ENCODE data around the gene CACNA1C. TPM values are rescaled to one million over a fixed set of nuclear protein-coding genes. Genes with fewer than 3 reads are reported as not detected.

Gene CACNA1C
- total RNA-seq, 1 experiment from 2014 or later, result 1.1 TPM

GRCh38 chr12:2628401-2628800, 575.6 kb downstream of the CACNA1C start:
- Mint-ChIP-seq H3K27me3 (ENCODE audit: low read depth) (peaks cover 16% of the 10 kb centered on the region), H3K9me3 (no peaks in the 10 kb centered on the region; a peak in 1 of 5 replicates), H3K36me3 (ENCODE audit: insufficient read depth in 1 of 3, low read depth in 3 of 3) (no peaks in the 10 kb centered on the region), H3K4me1 (peaks cover 27 to 30% of the 10 kb centered on the region in 2 experiments), H3K27ac (no peak overlapping the region), H3K4me3 (no peak overlapping the region)
- H3K4me2 ChIP-seq (ENCODE audit: insufficient read depth, insufficient read length, low read length), result no peak overlapping the region
- TF ChIP-seq, protein P1, sequence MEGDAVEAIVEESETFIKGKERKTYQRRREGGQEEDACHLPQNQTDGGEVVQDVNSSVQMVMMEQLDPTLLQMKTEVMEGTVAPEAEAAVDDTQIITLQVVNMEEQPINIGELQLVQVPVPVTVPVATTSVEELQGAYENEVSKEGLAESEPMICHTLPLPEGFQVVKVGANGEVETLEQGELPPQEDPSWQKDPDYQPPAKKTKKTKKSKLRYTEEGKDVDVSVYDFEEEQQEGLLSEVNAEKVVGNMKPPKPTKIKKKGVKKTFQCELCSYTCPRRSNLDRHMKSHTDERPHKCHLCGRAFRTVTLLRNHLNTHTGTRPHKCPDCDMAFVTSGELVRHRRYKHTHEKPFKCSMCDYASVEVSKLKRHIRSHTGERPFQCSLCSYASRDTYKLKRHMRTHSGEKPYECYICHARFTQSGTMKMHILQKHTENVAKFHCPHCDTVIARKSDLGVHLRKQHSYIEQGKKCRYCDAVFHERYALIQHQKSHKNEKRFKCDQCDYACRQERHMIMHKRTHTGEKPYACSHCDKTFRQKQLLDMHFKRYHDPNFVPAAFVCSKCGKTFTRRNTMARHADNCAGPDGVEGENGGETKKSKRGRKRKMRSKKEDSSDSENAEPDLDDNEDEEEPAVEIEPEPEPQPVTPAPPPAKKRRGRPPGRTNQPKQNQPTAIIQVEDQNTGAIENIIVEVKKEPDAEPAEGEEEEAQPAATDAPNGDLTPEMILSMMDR (conservative IDR thresholded peaks at IDR 0.05), result no peak
- no peak overlapping the region for H3K14ac ChIP-seq (ENCODE audit: insufficient read depth, low read length)
- no peak overlapping the region for H3K18ac ChIP-seq (ENCODE audit: insufficient read length, low read depth, low read length)
- H2BK5ac ChIP-seq (ENCODE audit: insufficient read length, low read length), result no peak overlapping the region
- no CpG with 5 or more reads among the region's 6 CpGs for WGBS (ENCODE audit: extremely low coverage, insufficient read length, low lambda C conversion rate)
- H3K79me2 ChIP-seq (ENCODE audit: insufficient read depth, low read length), result no peaks in the 10 kb centered on the region
- H3K23ac ChIP-seq (ENCODE audit: insufficient read length, low read depth, low read length), result no peak overlapping the region
- H3K9ac ChIP-seq (ENCODE audit: extremely low read depth, insufficient read length, low read length), result no peak overlapping the region
- no peak overlapping the region for H2AFZ ChIP-seq (ENCODE audit: low read length)
- no peak overlapping the region for H2AK5ac ChIP-seq (ENCODE audit: insufficient read length, low read length)
- no peaks in the 10 kb centered on the region for H3K79me1 ChIP-seq (ENCODE audit: insufficient read depth, low read depth, low read length, poor library complexity, severe bottlenecking)
- H3K9me3 ChIP-seq (ENCODE audit: control insufficient read depth, low read depth, low read length), result no peaks in the 10 kb centered on the region
- no peak overlapping the region for H3K56ac ChIP-seq (ENCODE audit: insufficient read length, low read depth, low read length)
- no peak overlapping the region for H3T11ph ChIP-seq (ENCODE audit: low read length)
- no peaks in the 10 kb centered on the region; the same call in 1 of the 2 replicates for H3K27me3 ChIP-seq (ENCODE audit: insufficient read depth, low read length)
- no peak for DNase-seq
- no peak overlapping the region for H4K8ac ChIP-seq (replicated peaks; ENCODE audit: insufficient read length, low read depth, low read length)
- no peak overlapping the region for H2BK15ac ChIP-seq (ENCODE audit: low read depth, low read length)
- no peaks in the 10 kb centered on the region for H3K23me2 ChIP-seq (ENCODE audit: insufficient read length, low read depth, low read length, poor library complexity, severe bottlenecking)
- peaks cover 7% of the 10 kb centered on the region for H3K4me1 ChIP-seq (ENCODE audit: insufficient read depth, low read length)
- H4K5ac ChIP-seq (ENCODE audit: insufficient read length, low read depth, low read length), result no peak overlapping the region
- H3K27ac ChIP-seq (ENCODE audit: insufficient read length, low read depth, low read length), result no peak overlapping the region
- no peak overlapping the region for H2BK12ac ChIP-seq (ENCODE audit: insufficient read length, low read depth, low read length)
- no peaks in the 10 kb centered on the region for H4K20me1 ChIP-seq (ENCODE audit: control insufficient read depth, insufficient read depth, insufficient read length)
- H2BK20ac ChIP-seq (ENCODE audit: low read depth, low read length, poor library complexity, severe bottlenecking), result no peak overlapping the region
- no peak overlapping the region for H3K4ac ChIP-seq (ENCODE audit: low read depth, low read length)
- no peak overlapping the region for H4K91ac ChIP-seq (ENCODE audit: insufficient read length, low read depth, low read length)
- no peak overlapping the region for H2BK120ac ChIP-seq (ENCODE audit: low read depth, low read length, poor library complexity, severe bottlenecking)

Measured in H9 (cell line).